K562 (cell line): ENCODE data around the gene UBXN1. TPM values are rescaled to one million over a fixed set of nuclear protein-coding genes. Genes with fewer than 3 reads are reported as not detected.
A peak's percentile ranks its signal among the peaks of the same experiment; 100 is the strongest.

Source experiments
- BRF2 ChIP-seq: IDR thresholded peaks from 3 replicates; pipeline ENCODE4 v1.6.1; 2011; ENCODE audit warnings: borderline replicate concordance, mild to moderate bottlenecking; ENCODE audit not compliant: insufficient read length, insufficient read depth
- CBFB ChIP-seq: sonication (generic); formaldehyde crosslinking; IDR thresholded peaks from 2 replicates; pipeline ENCODE4 v1.4.0; 2020; ENCODE audit warnings: mild to moderate bottlenecking, missing genetic modification reagents
- CBX1 ChIP-seq: sonication (generic); IDR thresholded peaks from 2 replicates; pipeline ENCODE4 v1.6.1; 2016; ENCODE audit warnings: antibody characterized with exemption, low read depth, mild to moderate bottlenecking
- HMGN3 ChIP-seq: IDR thresholded peaks from 2 replicates; pipeline ENCODE4 v1.6.1; 2011; ENCODE audit warnings: borderline replicate concordance, low read depth, mild to moderate bottlenecking, mixed read lengths, low read length; ENCODE audit not compliant: insufficient read length; ENCODE audit errors: extremely low read depth
- KDM5B ChIP-seq: fragments of 200-600 bp; sonication (generic); IDR thresholded peaks from 2 replicates; pipeline ENCODE4 v1.6.1; 2012; ENCODE audit warnings: low read depth, mild to moderate bottlenecking, moderate library complexity, low read length, control low read depth, inconsistent platforms; ENCODE audit not compliant: insufficient replicate concordance
- SPI1 ChIP-seq: IDR thresholded peaks from 2 replicates; pipeline ENCODE4 v1.6.1; 2011; ENCODE audit warnings: low read depth, low read length, control low read depth, borderline replicate concordance
- U2AF2 ChIP-seq: fragments of 200-400 bp; formaldehyde crosslinking; optimal IDR thresholded peaks from 2 replicates; pipeline ENCODE3; 2017; ENCODE audit warnings: low read depth, mild to moderate bottlenecking, low read length
- XRCC5 ChIP-seq: fragments of 200-400 bp; formaldehyde crosslinking; IDR thresholded peaks from 2 replicates; pipeline ENCODE4 v1.6.1; 2017; ENCODE audit warnings: low read depth, mild to moderate bottlenecking, low read length
- ZFX ChIP-seq: sonication (generic); formaldehyde crosslinking; IDR thresholded peaks from 2 replicates; pipeline ENCODE4 v1.8.0; 2022; ENCODE audit warnings: mild to moderate bottlenecking, missing genetic modification reagents, moderate library complexity
- ZNF318 ChIP-seq, 2 experiments: fragments of 450-650 bp; IDR thresholded peaks; 2 replicates each; pipeline ENCODE4 v1.6.1; 2016; ENCODE audit warnings: mild to moderate bottlenecking in 2 of 2, borderline replicate concordance in 1 of 2, low read depth in 1 of 2, moderate library complexity in 1 of 2
- polyA plus RNA-seq, 8 experiments: library from polyadenylated mRNA; depleted of rRNA in 4 of 8; stranded (reverse) in 5 of 8; unstranded in 3 of 8; fragments of >200 nt; fragmentation: Nextera tagmentation in 2 of 8; fragmentation: Illumina TruSeq in 1 of 8; extraction: Ambion mirVana in 2 of 8; extraction: Trizol in 1 of 8; gene quantifications; 2 replicates each; pipeline versions ENCODE4 v1.2.1 to v1.2.3, GENCODE V29; 2011 to 2014; ENCODE audit warnings: inconsistent platforms in 1 of 8, missing spikeins in 1 of 8
- total RNA-seq, 7 experiments: library from RNA; depleted of rRNA in 6 of 7; stranded (reverse); fragments of >200 nt in 6 of 7; fragmentation: Illumina TruSeq in 2 of 7; extraction: Trizol in 2 of 7; gene quantifications; 2 replicates each; pipeline versions ENCODE4 v1.2.1 to v1.2.3, GENCODE V29; 2011 to 2021; ENCODE audit warnings: low replicate concordance in 1 of 7
- TF ChIP-seq, protein P1 (sequence below): sonication (generic); formaldehyde crosslinking; IDR thresholded peaks from 2 replicates; pipeline ENCODE4 v1.8.1; 2022; ENCODE audit warnings: missing genetic modification reagents

The UBXN1 gene
- total and polyA plus RNA-seq, 9 of the 15 experiments (the other 6 are each of a cell fraction or from before 2014, with no cell fraction given), result 4.8 to 263 (median 99.7) TPM

DNA sequence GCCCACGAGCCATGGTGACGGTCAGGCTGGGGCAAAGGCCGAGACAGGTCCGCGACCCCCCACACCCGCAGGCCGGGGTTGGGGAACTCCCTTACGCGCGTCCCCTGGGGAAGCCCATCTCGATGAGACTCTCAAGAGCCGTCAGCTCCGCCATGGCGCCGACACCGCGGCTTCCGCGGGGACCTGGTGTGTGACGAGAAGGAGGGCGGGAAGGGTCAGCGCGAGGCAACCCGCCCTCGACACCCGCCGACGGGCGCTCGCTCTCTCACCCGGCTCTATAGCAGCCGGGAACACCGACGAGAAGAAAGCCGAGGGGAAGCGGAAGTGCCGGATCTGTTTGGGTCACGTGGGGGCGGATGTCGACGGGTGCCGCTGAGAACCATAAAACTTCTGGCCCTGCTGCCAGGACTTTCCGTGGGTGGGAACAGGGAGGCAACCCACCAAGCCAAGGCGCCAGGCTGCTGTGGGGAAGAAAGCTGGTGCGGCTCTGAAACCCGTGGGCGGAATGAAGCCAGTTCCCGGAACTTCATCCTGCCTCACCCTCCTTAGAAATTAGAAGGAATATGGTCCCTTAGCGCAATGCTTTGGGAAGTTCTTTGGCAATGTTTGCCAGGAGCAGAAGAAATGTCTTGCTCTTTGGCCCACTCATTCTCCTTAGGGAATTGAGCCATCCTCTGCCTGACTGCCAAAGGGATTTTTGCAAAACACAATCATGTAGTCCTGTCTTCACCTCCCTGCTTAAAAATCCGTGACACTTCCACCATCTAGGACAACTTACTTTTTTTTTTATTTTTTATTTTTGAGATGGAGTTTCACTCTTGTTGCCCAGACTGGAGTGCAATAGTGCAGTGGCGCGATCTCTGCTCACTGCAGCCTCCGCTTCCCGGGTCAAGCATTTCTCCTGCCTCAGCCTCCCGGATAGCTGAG, at the start of gene UBXN1 (continued):
- TF ChIP-seq, protein P1, sequence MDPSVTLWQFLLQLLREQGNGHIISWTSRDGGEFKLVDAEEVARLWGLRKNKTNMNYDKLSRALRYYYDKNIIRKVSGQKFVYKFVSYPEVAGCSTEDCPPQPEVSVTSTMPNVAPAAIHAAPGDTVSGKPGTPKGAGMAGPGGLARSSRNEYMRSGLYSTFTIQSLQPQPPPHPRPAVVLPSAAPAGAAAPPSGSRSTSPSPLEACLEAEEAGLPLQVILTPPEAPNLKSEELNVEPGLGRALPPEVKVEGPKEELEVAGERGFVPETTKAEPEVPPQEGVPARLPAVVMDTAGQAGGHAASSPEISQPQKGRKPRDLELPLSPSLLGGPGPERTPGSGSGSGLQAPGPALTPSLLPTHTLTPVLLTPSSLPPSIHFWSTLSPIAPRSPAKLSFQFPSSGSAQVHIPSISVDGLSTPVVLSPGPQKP (CRISPR knock-in tag), result no peak
- TF ChIP-seq BRF2 (no peak), U2AF2 (no peak), XRCC5 (peak; percentile 59; the same call in 1 of the 2 replicates), ZNF318 (IDR thresholded peaks at IDR 0.05; ENCODE audit: borderline replicate concordance in 1 of 2, low read depth in 1 of 2) (no peak), CBX1 (peak; percentile 76; the same call in 1 of the 2 replicates), HMGN3 (no peak), CBFB (CRISPR knock-in tag) (peak; percentile 83), ZFX (CRISPR knock-in tag) (peak; percentile 63), SPI1 (peak; percentile 97), KDM5B (peak; percentile 75)
